ENCODE data around the gene MEGF11. TPM values are rescaled to one million over a fixed set of nuclear protein-coding genes. Genes with fewer than 3 reads are reported as not detected.

Gene MEGF11
- total RNA-seq, 1 experiment from 2014 or later, result 2.3 TPM

DNA sequence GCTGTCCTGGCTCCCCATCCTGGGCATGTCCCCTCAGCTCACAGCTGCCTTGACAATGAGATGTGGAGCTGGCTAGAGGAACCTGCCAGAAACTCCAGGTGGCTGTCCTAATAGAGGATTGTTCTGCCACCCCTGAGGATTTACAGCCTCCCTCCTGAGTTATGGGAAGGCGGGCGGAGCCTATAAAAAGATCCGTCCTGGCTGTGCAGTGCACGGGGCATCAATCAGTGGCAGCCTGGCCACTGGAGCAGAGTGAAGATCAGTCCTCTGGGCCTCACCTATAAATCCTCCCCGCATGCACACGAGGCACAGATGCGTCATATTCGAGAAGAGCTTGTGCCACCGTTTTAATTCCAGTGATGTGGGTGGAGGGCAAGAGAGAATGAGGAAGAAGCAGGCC is 90.0 kb downstream of the MEGF11 start:
- intact Hi-C loops (cut with micrococcal nuclease), result no loop called here
- ATAC-seq, result no peak

GRCh38 chr15:66162286-66162685 is 91.3 kb downstream of the MEGF11 start:
- CTCF ChIA-PET, result no interaction called here
- no peaks in the 10 kb centered on the region for H3K36me3 ChIP-seq (ENCODE audit: control insufficient read depth in 1 of 2, insufficient read depth in 2 of 2, low read length in 2 of 2)
- RAD21 ChIA-PET (ENCODE audit: low non-redundant PET in 1 of 2, low total read pairs in 2 of 2, uncharacterized antibody in 2 of 2, unreplicated experiment in 2 of 2), result no interaction called here

More for the DNA sequence above, 90.0 kb downstream of the MEGF11 start:
- H3K27ac ChIP-seq (ENCODE audit: low read depth, low read length), result no peak overlapping the region
- H3K36me3 ChIP-seq (ENCODE audit: control insufficient read depth in 1 of 2, insufficient read depth in 2 of 2, low read length in 2 of 2), result no peaks in the 10 kb centered on the region
- DNase-seq (ENCODE audit: low read depth, low spot score), result no peak
- H3K9ac ChIP-seq (ENCODE audit: low read length), result no peak overlapping the region
- H4K20me1 ChIP-seq (ENCODE audit: insufficient read depth), result no peaks in the 10 kb centered on the region
- no peak overlapping the region for H2AFZ ChIP-seq (ENCODE audit: low read depth, low read length, poor library complexity, severe bottlenecking)
- no peak overlapping the region for H3K4me3 ChIP-seq (replicated peaks in 1 of 2; ENCODE audit: low read depth in 1 of 2, low read length in 2 of 2)
- TF ChIP-seq EGR1 (IDR thresholded peaks at IDR 0.05; ENCODE audit: low read depth) (no peak), POLR2AphosphoS5 (IDR thresholded peaks at IDR 0.05; ENCODE audit: low read depth, low read length) (no peak), CBX3 (IDR thresholded peaks at IDR 0.05; ENCODE audit: low read depth) (no peak), SP1 (IDR thresholded peaks at IDR 0.05; ENCODE audit: low read depth) (no peak), RAD21 (IDR thresholded peaks at IDR 0.05; ENCODE audit: low read depth) (no peak), JUND (IDR thresholded peaks at IDR 0.05) (no peak), EZH2 (IDR thresholded peaks at IDR 0.05) (no peak), POLR2A (IDR thresholded peaks at IDR 0.05; ENCODE audit: borderline replicate concordance, extremely low read depth, insufficient read depth, insufficient read length) (no peak), ZFX (IDR thresholded peaks at IDR 0.05) (no peak)
- TF ChIP-seq, protein P1, sequence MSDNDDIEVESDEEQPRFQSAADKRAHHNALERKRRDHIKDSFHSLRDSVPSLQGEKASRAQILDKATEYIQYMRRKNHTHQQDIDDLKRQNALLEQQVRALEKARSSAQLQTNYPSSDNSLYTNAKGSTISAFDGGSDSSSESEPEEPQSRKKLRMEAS (IDR thresholded peaks at IDR 0.05), result no peak
- no peaks in the 10 kb centered on the region for H3K27me3 ChIP-seq (ENCODE audit: insufficient read depth, low read length)
- no peaks in the 10 kb centered on the region for H3K79me2 ChIP-seq (ENCODE audit: insufficient read depth, low read length)
- POLR2A ChIA-PET, result no interaction called here
- CTCF ChIA-PET, result no interaction called here
- RAD21 ChIA-PET (ENCODE audit: low non-redundant PET in 1 of 2, low total read pairs in 2 of 2, uncharacterized antibody in 2 of 2, unreplicated experiment in 2 of 2), result no interaction called here
- H3K4me1 ChIP-seq (ENCODE audit: control insufficient read depth in 1 of 2, insufficient read depth in 2 of 2, low read length in 2 of 2), result no peaks in the 10 kb centered on the region
- H3K9me3 ChIP-seq (ENCODE audit: control insufficient read depth in 1 of 2, insufficient read depth in 1 of 2, low read depth in 1 of 2, low read length in 2 of 2), result no peaks in the 10 kb centered on the region
- BruUV-seq (replicated peaks), result no TSS peak
- H3K9me2 ChIP-seq (ENCODE audit: insufficient read depth), result no peaks in the 10 kb centered on the region
- no peak overlapping the region for H3K4me2 ChIP-seq (ENCODE audit: low read length)

More at GRCh38 chr15:66162286-66162685, 91.3 kb downstream of the MEGF11 start:
- Histone ChIP-seq H3K9ac (ENCODE audit: low read length) (no peak overlapping the region), H4K20me1 (ENCODE audit: insufficient read depth) (no peaks in the 10 kb centered on the region), H3K9me3 (ENCODE audit: control insufficient read depth in 1 of 2, insufficient read depth in 1 of 2, low read depth in 1 of 2, low read length in 2 of 2) (no peaks in the 10 kb centered on the region), H2AFZ (ENCODE audit: low read depth, low read length, poor library complexity, severe bottlenecking) (no peak overlapping the region), H3K4me1 (ENCODE audit: control insufficient read depth in 1 of 2, insufficient read depth in 2 of 2, low read length in 2 of 2) (no peaks in the 10 kb centered on the region), H3K4me2 (ENCODE audit: low read length) (no peak overlapping the region), H3K27me3 (ENCODE audit: insufficient read depth, low read length) (no peaks in the 10 kb centered on the region), H3K9me2 (ENCODE audit: insufficient read depth) (no peaks in the 10 kb centered on the region), H3K79me2 (ENCODE audit: insufficient read depth, low read length) (no peaks in the 10 kb centered on the region), H3K4me3 (replicated peaks in 1 of 2; ENCODE audit: low read depth in 1 of 2, low read length in 2 of 2) (no peak overlapping the region), H3K27ac (ENCODE audit: low read depth, low read length) (no peak overlapping the region)
- no TSS peak for BruUV-seq (replicated peaks)
- intact Hi-C loops (cut with micrococcal nuclease), result no loop called here
- DNase-seq (ENCODE audit: low read depth, low spot score) (no peak), ATAC-seq (no peak)
- POLR2A ChIA-PET, result no interaction called here
- TF ChIP-seq SRF (IDR thresholded peaks at IDR 0.05; ENCODE audit: low read depth) (no peak), JUND (IDR thresholded peaks at IDR 0.05) (no peak), SP1 (IDR thresholded peaks at IDR 0.05; ENCODE audit: low read depth) (no peak), EZH2phosphoT487 (IDR thresholded peaks at IDR 0.05; ENCODE audit: borderline replicate concordance) (no peak), EGR1 (IDR thresholded peaks at IDR 0.05; ENCODE audit: low read depth) (no peak), RAD21 (IDR thresholded peaks at IDR 0.05; ENCODE audit: low read depth) (no peak), SIN3A (IDR thresholded peaks at IDR 0.05; ENCODE audit: low read depth) (no peak), TCF7L2 (IDR thresholded peaks at IDR 0.05; ENCODE audit: borderline replicate concordance, extremely low read depth, insufficient read depth, insufficient read length) (no peak), ELF1 (IDR thresholded peaks at IDR 0.05; ENCODE audit: borderline replicate concordance, low read depth) (no peak), CEBPB (IDR thresholded peaks at IDR 0.05; ENCODE audit: low read depth) (no peak), ZNF274 (IDR thresholded peaks at IDR 0.05; ENCODE audit: low read depth, low read length) (no peak), POLR2AphosphoS5 (IDR thresholded peaks at IDR 0.05; ENCODE audit: low read depth, low read length) (no peak)
- TF ChIP-seq, protein P2, sequence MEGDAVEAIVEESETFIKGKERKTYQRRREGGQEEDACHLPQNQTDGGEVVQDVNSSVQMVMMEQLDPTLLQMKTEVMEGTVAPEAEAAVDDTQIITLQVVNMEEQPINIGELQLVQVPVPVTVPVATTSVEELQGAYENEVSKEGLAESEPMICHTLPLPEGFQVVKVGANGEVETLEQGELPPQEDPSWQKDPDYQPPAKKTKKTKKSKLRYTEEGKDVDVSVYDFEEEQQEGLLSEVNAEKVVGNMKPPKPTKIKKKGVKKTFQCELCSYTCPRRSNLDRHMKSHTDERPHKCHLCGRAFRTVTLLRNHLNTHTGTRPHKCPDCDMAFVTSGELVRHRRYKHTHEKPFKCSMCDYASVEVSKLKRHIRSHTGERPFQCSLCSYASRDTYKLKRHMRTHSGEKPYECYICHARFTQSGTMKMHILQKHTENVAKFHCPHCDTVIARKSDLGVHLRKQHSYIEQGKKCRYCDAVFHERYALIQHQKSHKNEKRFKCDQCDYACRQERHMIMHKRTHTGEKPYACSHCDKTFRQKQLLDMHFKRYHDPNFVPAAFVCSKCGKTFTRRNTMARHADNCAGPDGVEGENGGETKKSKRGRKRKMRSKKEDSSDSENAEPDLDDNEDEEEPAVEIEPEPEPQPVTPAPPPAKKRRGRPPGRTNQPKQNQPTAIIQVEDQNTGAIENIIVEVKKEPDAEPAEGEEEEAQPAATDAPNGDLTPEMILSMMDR (IDR thresholded peaks at IDR 0.05 in 2 of 3, conservative IDR thresholded peaks at IDR 0.05 in 1 of 3; ENCODE audit: borderline replicate concordance in 1 of 3, insufficient read depth in 1 of 3, low read depth in 2 of 3, low read length in 2 of 3), result no peak
- TF ChIP-seq, protein P3, sequence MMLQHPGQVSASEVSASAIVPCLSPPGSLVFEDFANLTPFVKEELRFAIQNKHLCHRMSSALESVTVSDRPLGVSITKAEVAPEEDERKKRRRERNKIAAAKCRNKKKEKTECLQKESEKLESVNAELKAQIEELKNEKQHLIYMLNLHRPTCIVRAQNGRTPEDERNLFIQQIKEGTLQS (IDR thresholded peaks at IDR 0.05), result no peak
